ENCODE measurements around the gene CHORDC1. TPM values are rescaled to one million over a fixed set of nuclear protein-coding genes. Genes with fewer than 3 reads are reported as not detected.
"Not testable (repeated sequence)": the region's sequence is repeated elsewhere in the genome, so short reads cannot be mapped to it uniquely, and the experiment has no call there.

CHORDC1 gene
- total RNA-seq, 2 donors from 2014 or later = 31.1 to 37.6 TPM

- intact Hi-C loops (cut with DNase I) = no loop called here
- no peak for DNase-seq
Observed at GRCh38 chr11:90220391-90220790, 2.5 kb downstream of the CHORDC1 start.

GRCh38 chr11:90219438-90219837, 3.4 kb downstream of the CHORDC1 start:
- ATAC-seq (no peak), DNase-seq (no peak)
- intact Hi-C loops (cut with DNase I) = no loop called here

More at GRCh38 chr11:90220391-90220790, 2.5 kb downstream of the CHORDC1 start:
- no peak for ATAC-seq

- ATAC-seq (no peak), DNase-seq (peak; percentile 29)
- intact Hi-C loops (cut with DNase I) = no loop called here
Observed at GRCh38 chr11:90218606-90219005, 4.2 kb downstream of the CHORDC1 start.

- DNase-seq (no peak), ATAC-seq (peak in 1 of 2 donors; percentile 47)
- intact Hi-C loops (cut with DNase I) = no loop called here
Observed at GRCh38 chr11:90216611-90217010, 6.2 kb downstream of the CHORDC1 start.

GRCh38 chr11:90213322-90213721, 9.5 kb downstream of the CHORDC1 start:
- ATAC-seq (no peak), DNase-seq (no peak)

GRCh38 chr11:90208857-90209256, 14.0 kb downstream of the CHORDC1 start:
- no peak for DNase-seq
- no peak for ATAC-seq
- intact Hi-C loops (cut with DNase I) = no loop called here

More at GRCh38 chr11:90213322-90213721, 9.5 kb downstream of the CHORDC1 start:
- intact Hi-C loops (cut with DNase I) = no loop called here

- intact Hi-C loops (cut with DNase I); ATAC-seq; DNase-seq: not testable (repeated sequence)
Observed at GRCh38 chr11:90207992-90208391, 14.9 kb downstream of the CHORDC1 start.

- DNase-seq = no peak
- intact Hi-C loops (cut with DNase I) = no loop called here
- no peak for ATAC-seq
Observed at GRCh38 chr11:90204832-90205646, 17.8 kb downstream of the CHORDC1 start.

GRCh38 chr11:90204407-90204806, 18.4 kb downstream of the CHORDC1 start:
- ATAC-seq (no peak), DNase-seq (no peak)
- intact Hi-C loops (cut with DNase I) = no loop called here

- intact Hi-C loops (cut with DNase I) = no loop called here
- ATAC-seq (no peak), DNase-seq (no peak)
Observed at GRCh38 chr11:90202342-90202741, 20.5 kb downstream of the CHORDC1 start.

GRCh38 chr11:90197377-90197776, 25.5 kb downstream of the CHORDC1 start:
- intact Hi-C loops (cut with DNase I) = no loop called here
- ATAC-seq (no peak), DNase-seq (no peak)

GRCh38 chr11:90192869-90193582, 29.8 kb downstream of the CHORDC1 start:
- intact Hi-C loops (cut with DNase I) = no loop called here
- no peak for DNase-seq
- no peak for ATAC-seq

- ATAC-seq (no peak), DNase-seq (no peak)
- intact Hi-C loops (cut with DNase I) = no loop called here
Observed at GRCh38 chr11:90189011-90189410, 33.8 kb downstream of the CHORDC1 start.

GRCh38 chr11:90187839-90188238, 35.0 kb downstream of the CHORDC1 start:
- intact Hi-C loops (cut with DNase I) = no loop called here
- DNase-seq (no peak), ATAC-seq (no peak)

- DNase-seq (no peak), ATAC-seq (no peak)
- intact Hi-C loops (cut with DNase I) = no loop called here
Observed at GRCh38 chr11:90179923-90180322, 42.9 kb downstream of the CHORDC1 start.

- ATAC-seq (no peak), DNase-seq (no peak)
- intact Hi-C loops (cut with DNase I) = no loop called here
Observed at GRCh38 chr11:90178751-90179150, 44.1 kb downstream of the CHORDC1 start.

- intact Hi-C loops (cut with DNase I) = no loop called here
- ATAC-seq = no peak
- DNase-seq = no peak
Observed at GRCh38 chr11:90176069-90176468, 46.8 kb downstream of the CHORDC1 start.

- DNase-seq = no peak
- ATAC-seq = no peak
- intact Hi-C loops (cut with DNase I) = no loop called here
Observed at GRCh38 chr11:90171359-90171758, 51.5 kb downstream of the CHORDC1 start.

- no peak for DNase-seq
- no peak for ATAC-seq
- intact Hi-C loops (cut with DNase I) = no loop called here
Observed at GRCh38 chr11:90168571-90168970, 54.3 kb downstream of the CHORDC1 start.

- intact Hi-C loops (cut with DNase I); ATAC-seq; DNase-seq: not testable (repeated sequence)
Observed at GRCh38 chr11:90167704-90168103, 55.1 kb downstream of the CHORDC1 start.
